Gastrocnemius medialis (tissue), 4 donors: ENCODE measurements around the gene GPR84. TPM values are rescaled to one million over a fixed set of nuclear protein-coding genes. Genes with fewer than 3 reads are reported as not detected.

Source experiments
- ATAC-seq, 2 donors: fragments of 150-250 bp; one replicate each; pipeline ENCODE4 v1.9.1; 2016
- DNase-seq, 2 donors: peaks; one replicate each; pipeline ENCODE4 v3.0.0-alpha.2; 2019
- H3K27ac ChIP-seq, 4 donors: fragments of 200-600 bp; sonication (generic); 1 replicate in 1 of 4; 2 replicates in 3 of 4; pipeline ENCODE4 v1.5.1; 2016 to 2018; ENCODE audit warnings: mild to moderate bottlenecking in 2 of 4, moderate library complexity in 1 of 4
- H3K27me3 ChIP-seq, 3 donors: fragments of 200-600 bp; sonication (generic) in 2 of 3; 1 replicate in 1 of 3; 2 replicates in 2 of 3; pipeline versions ENCODE4 v1.5.1 to v1.6.0; 2016 to 2019; ENCODE audit warnings: mild to moderate bottlenecking in 1 of 3, moderate library complexity in 1 of 3
- H3K36me3 ChIP-seq, 2 donors: fragments of 200-600 bp; sonication (generic) in 1 of 2; one replicate each; pipeline ENCODE4 v1.5.1; 2017 to 2018
- H3K4me1 ChIP-seq, 2 donors: fragments of 200-600 bp; sonication (generic) in 1 of 2; one replicate each; pipeline ENCODE4 v1.5.1; 2016 to 2017; ENCODE audit warnings: mild to moderate bottlenecking in 2 of 2
- H3K4me3 ChIP-seq, 4 donors: fragments of 200-600 bp; sonication (generic) in 3 of 4; 1 replicate in 1 of 4; 2 replicates in 3 of 4; pipeline ENCODE4 v1.5.1; 2016 to 2019; ENCODE audit warnings: mild to moderate bottlenecking in 2 of 4
- H3K9me3 ChIP-seq, 3 donors: fragments of 200-600 bp; sonication (generic) in 2 of 3; 1 replicate in 1 of 3; 2 replicates in 2 of 3; pipeline ENCODE4 v1.5.1; 2016 to 2019
- POLR2A ChIP-seq, 2 donors: fragments of 450-650 bp; IDR thresholded peaks; one replicate each; pipeline ENCODE4 v1.6.1; 2017; ENCODE audit warnings: antibody characterized with exemption in 2 of 2, mild to moderate bottlenecking in 2 of 2, moderate library complexity in 2 of 2
- in situ Hi-C, 4 donors: fragments of 200-750 bp; cut with MboI; loops; one replicate each; pipeline versions ENCODE4 v1.15.0 to v1.8.0; 2017; ENCODE audit warnings: low sequenced_read_pairs in 4 of 4
- intact Hi-C: fragments of 100-400 bp; cut with DNase I; formaldehyde crosslinking; loops from one replicate; pipeline ENCODE4 v1.15.1; 2023; ENCODE audit warnings: low total_unique reads
- total RNA-seq, 4 donors: library from RNA; depleted of rRNA; stranded (reverse); fragments of >200 nt; gene quantifications; one replicate each; pipeline versions ENCODE4 v1.1.0 to v1.2.3, GENCODE V29; 2016
- TF ChIP-seq, protein P1 (sequence below), 5 experiments: fragments of 450-650 bp in 3 of 5; fragments of 200-600 bp in 2 of 5; sonication (generic) in 2 of 5; IDR thresholded peaks in 4 of 5; conservative IDR thresholded peaks in 1 of 5; 1 replicate in 4 of 5; 2 replicates in 1 of 5; pipeline ENCODE4 v1.5.1; 2016 to 2019; ENCODE audit warnings: antibody characterized with exemption in 5 of 5, mild to moderate bottlenecking in 3 of 5, moderate library complexity in 3 of 5

The GPR84 gene
- total RNA-seq, 4 donors from 2014 or later: 0.49 to 0.51 TPM; not detected in 2

DNA sequence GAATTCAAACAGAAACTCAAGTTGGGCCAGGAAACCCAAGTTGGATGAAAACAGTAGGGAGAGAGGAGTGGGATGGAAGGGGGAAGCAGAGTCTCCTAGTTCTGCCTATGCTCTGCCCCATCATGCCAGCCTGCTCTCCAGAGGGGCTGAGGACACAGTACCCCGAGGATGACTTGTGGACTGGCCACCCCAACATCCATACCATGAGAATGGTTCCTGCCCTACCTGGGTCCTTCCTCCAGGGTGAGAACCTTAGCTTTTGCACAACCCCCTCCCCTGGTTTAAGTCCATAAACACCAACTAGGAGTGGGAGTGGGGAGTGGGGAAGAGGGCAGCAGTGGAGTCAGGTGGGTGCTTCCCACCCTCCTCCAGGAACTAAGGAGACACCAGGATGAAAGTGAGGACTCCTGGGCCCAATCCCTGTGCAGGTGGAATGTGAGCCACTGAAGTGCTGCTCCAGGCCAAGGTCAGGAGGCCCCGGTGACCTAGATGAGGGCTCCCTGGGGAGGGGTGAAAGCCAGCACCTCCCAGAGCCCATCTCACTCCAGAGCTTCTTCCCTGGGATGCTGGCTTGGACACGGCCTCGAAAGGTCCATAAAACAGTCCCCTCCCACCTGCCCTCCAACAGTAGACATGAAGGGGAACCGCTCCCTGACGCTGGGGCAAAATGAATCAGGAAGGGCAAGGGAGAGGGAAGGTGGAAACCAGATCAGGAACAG is 13.7 kb upstream of the GPR84 start:
- H3K4me1 ChIP-seq: peaks cover 29 to 44% of the 10 kb centered on the region in 2 donors
- H3K36me3 ChIP-seq: no peaks in the 10 kb centered on the region
- H3K4me3 ChIP-seq: peak overlapping the region in 3 of 4 donors; percentile 44 to 56 (median 46)
- H3K9me3 ChIP-seq: no peaks in the 10 kb centered on the region
- TF ChIP-seq, protein P1, sequence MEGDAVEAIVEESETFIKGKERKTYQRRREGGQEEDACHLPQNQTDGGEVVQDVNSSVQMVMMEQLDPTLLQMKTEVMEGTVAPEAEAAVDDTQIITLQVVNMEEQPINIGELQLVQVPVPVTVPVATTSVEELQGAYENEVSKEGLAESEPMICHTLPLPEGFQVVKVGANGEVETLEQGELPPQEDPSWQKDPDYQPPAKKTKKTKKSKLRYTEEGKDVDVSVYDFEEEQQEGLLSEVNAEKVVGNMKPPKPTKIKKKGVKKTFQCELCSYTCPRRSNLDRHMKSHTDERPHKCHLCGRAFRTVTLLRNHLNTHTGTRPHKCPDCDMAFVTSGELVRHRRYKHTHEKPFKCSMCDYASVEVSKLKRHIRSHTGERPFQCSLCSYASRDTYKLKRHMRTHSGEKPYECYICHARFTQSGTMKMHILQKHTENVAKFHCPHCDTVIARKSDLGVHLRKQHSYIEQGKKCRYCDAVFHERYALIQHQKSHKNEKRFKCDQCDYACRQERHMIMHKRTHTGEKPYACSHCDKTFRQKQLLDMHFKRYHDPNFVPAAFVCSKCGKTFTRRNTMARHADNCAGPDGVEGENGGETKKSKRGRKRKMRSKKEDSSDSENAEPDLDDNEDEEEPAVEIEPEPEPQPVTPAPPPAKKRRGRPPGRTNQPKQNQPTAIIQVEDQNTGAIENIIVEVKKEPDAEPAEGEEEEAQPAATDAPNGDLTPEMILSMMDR (IDR thresholded peaks at IDR 0.05 in 4 of 5, conservative IDR thresholded peaks at IDR 0.05 in 1 of 5): no peak
- no peak for TF ChIP-seq POLR2A (IDR thresholded peaks at IDR 0.05)
- DNase-seq: no peak
- intact Hi-C loops (loop anchor here (10.0 kb wide), 1 partner anchor 653 kb away; the partner anchor contains the start of gene CALCOCO1), in situ Hi-C loops (no loop called here)
- no peak for ATAC-seq
- no peaks in the 10 kb centered on the region for H3K27me3 ChIP-seq
- H3K27ac ChIP-seq: peak overlapping the region; percentile 66 to 80 (median 78)

DNA sequence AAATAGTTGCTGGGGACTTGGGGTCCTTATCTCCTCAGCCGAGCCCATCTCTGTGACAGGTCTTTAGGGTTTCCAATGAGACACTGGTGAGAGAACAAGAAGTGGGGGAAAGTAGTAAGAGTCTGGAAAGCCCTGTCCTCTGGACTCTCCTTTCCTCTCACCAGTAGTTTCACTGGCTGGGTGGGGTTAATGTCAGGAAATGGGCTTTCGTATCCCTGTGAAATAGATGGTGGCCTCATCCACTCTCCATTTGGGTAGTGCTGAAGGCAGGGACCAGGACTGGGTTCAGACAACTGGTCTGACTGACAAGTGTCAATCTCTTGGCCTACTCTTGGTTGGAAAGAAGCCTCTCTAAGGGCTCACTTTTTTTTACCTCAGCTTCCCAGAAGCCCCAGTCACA is 12.7 kb upstream of the GPR84 start:
- H3K9me3 ChIP-seq: no peaks in the 10 kb centered on the region
- in situ Hi-C loops: no loop called here
- no peaks in the 10 kb centered on the region for H3K36me3 ChIP-seq
- DNase-seq (no peak), ATAC-seq (no peak)
- no peak overlapping the region for H3K4me3 ChIP-seq
- intact Hi-C loops: loop anchor here (10.0 kb wide), 1 partner anchor 652 kb away; the partner anchor contains the start of gene CALCOCO1
- peak overlapping the region; percentile 54 to 60 (median 58) for H3K27ac ChIP-seq
- TF ChIP-seq, protein P1 (IDR thresholded peaks at IDR 0.05 in 4 of 5, conservative IDR thresholded peaks at IDR 0.05 in 1 of 5): no peak
- TF ChIP-seq POLR2A (IDR thresholded peaks at IDR 0.05): no peak
- H3K4me1 ChIP-seq: peaks cover 39 to 43% of the 10 kb centered on the region in 2 donors
- H3K27me3 ChIP-seq: no peaks in the 10 kb centered on the region

DNA sequence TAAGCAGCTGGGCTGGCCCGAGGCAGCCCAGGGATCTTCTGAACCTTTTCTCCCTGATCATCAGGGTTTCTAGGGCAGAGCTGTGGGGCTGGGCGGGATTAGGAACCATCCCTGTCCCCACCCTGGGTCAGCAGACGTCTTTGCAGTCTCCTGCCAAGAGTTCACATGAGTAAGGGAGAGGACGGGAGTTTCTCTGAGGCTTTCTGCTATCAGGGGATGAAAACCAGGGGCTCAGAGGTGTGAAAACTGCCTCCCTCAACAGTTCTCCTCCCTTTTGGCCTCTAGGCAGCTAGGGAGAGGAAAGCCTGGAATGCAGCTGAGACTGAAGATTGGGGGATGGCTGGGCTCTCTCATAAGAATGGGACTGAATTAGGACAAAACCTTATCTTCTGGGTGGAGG is 12.3 kb upstream of the GPR84 start:
- TF ChIP-seq POLR2A (IDR thresholded peaks at IDR 0.05): no peak
- TF ChIP-seq, protein P1 (IDR thresholded peaks at IDR 0.05 in 4 of 5, conservative IDR thresholded peaks at IDR 0.05 in 1 of 5): no peak
- Histone ChIP-seq H3K4me1 (peaks cover 43 to 45% of the 10 kb centered on the region in 2 donors), H3K4me3 (no peak overlapping the region), H3K9me3 (no peaks in the 10 kb centered on the region), H3K27me3 (no peaks in the 10 kb centered on the region), H3K36me3 (no peaks in the 10 kb centered on the region), H3K27ac (peak overlapping the region; percentile 54 to 60 (median 58))
- no peak for ATAC-seq
- in situ Hi-C loops: no loop called here
- DNase-seq: peak in 1 of 2 donors; percentile 50
- intact Hi-C loops: loop anchor here (10.0 kb wide), 1 partner anchor 652 kb away; the partner anchor contains the start of gene CALCOCO1

DNA sequence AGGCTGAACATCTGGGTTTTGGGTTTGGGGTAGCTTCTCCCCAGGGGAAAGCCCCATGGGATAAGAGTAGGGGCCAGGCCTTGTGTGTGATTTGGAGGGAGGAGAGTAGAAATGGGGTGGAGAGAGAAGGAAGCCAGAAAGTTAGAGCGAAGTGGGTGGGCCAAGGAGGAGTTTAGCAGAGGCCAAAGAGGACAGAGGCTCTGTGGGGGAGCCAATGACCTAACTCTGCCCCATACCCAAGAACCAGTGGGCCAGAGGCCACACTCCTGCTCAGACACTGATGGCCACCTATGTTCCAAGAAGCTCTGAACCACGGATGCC is 10.9 kb upstream of the GPR84 start:
- ATAC-seq: no peak
- no peaks in the 10 kb centered on the region for H3K36me3 ChIP-seq
- H3K27ac ChIP-seq: peak overlapping the region; percentile 44 to 60 (median 55)
- DNase-seq: no peak
- H3K4me3 ChIP-seq: no peak overlapping the region
- peaks cover 47 to 50% of the 10 kb centered on the region in 2 donors for H3K4me1 ChIP-seq
- in situ Hi-C loops: no loop called here
- no peaks in the 10 kb centered on the region for H3K27me3 ChIP-seq
- intact Hi-C loops: loop anchor here (10.0 kb wide), 1 partner anchor 650 kb away; the partner anchor contains the start of gene CALCOCO1
- no peaks in the 10 kb centered on the region for H3K9me3 ChIP-seq
- TF ChIP-seq, protein P1 (IDR thresholded peaks at IDR 0.05 in 4 of 5, conservative IDR thresholded peaks at IDR 0.05 in 1 of 5): no peak
- TF ChIP-seq POLR2A (IDR thresholded peaks at IDR 0.05): no peak
